Gastrocnemius medialis (tissue), 4 donors: ENCODE data around the gene SRGAP3. TPM values are rescaled to one million over a fixed set of nuclear protein-coding genes. Genes with fewer than 3 reads are reported as not detected.

Experiments used
- ATAC-seq, 2 donors: fragments of 150-250 bp; one replicate each; pipeline ENCODE4 v1.9.1; 2016
- DNase-seq, 2 donors: peaks; one replicate each; pipeline ENCODE4 v3.0.0-alpha.2; 2019
- H3K27ac ChIP-seq, 4 donors: fragments of 200-600 bp; sonication (generic); 1 replicate in 1 of 4; 2 replicates in 3 of 4; pipeline ENCODE4 v1.5.1; 2016 to 2018; ENCODE audit warnings: mild to moderate bottlenecking in 2 of 4, moderate library complexity in 1 of 4
- H3K27me3 ChIP-seq, 3 donors: fragments of 200-600 bp; sonication (generic) in 2 of 3; 1 replicate in 1 of 3; 2 replicates in 2 of 3; pipeline versions ENCODE4 v1.5.1 to v1.6.0; 2016 to 2019; ENCODE audit warnings: mild to moderate bottlenecking in 1 of 3, moderate library complexity in 1 of 3
- H3K36me3 ChIP-seq, 2 donors: fragments of 200-600 bp; sonication (generic) in 1 of 2; one replicate each; pipeline ENCODE4 v1.5.1; 2017 to 2018
- H3K4me1 ChIP-seq, 2 donors: fragments of 200-600 bp; sonication (generic) in 1 of 2; one replicate each; pipeline ENCODE4 v1.5.1; 2016 to 2017; ENCODE audit warnings: mild to moderate bottlenecking in 2 of 2
- H3K4me3 ChIP-seq, 4 donors: fragments of 200-600 bp; sonication (generic) in 3 of 4; 1 replicate in 1 of 4; 2 replicates in 3 of 4; pipeline ENCODE4 v1.5.1; 2016 to 2019; ENCODE audit warnings: mild to moderate bottlenecking in 2 of 4
- H3K9me3 ChIP-seq, 3 donors: fragments of 200-600 bp; sonication (generic) in 2 of 3; 1 replicate in 1 of 3; 2 replicates in 2 of 3; pipeline ENCODE4 v1.5.1; 2016 to 2019
- CTCF ChIP-seq, 5 experiments: fragments of 450-650 bp in 3 of 5; fragments of 200-600 bp in 2 of 5; sonication (generic) in 2 of 5; IDR thresholded peaks in 4 of 5; conservative IDR thresholded peaks in 1 of 5; 1 replicate in 4 of 5; 2 replicates in 1 of 5; pipeline ENCODE4 v1.5.1; 2016 to 2019; ENCODE audit warnings: antibody characterized with exemption in 5 of 5, mild to moderate bottlenecking in 3 of 5, moderate library complexity in 3 of 5
- POLR2A ChIP-seq, 2 donors: fragments of 450-650 bp; IDR thresholded peaks; one replicate each; pipeline ENCODE4 v1.6.1; 2017; ENCODE audit warnings: antibody characterized with exemption in 2 of 2, mild to moderate bottlenecking in 2 of 2, moderate library complexity in 2 of 2
- in situ Hi-C, 4 donors: fragments of 200-750 bp; cut with MboI; loops; one replicate each; pipeline versions ENCODE4 v1.15.0 to v1.8.0; 2017; ENCODE audit warnings: low sequenced_read_pairs in 4 of 4
- intact Hi-C: fragments of 100-400 bp; cut with DNase I; formaldehyde crosslinking; loops from one replicate; pipeline ENCODE4 v1.15.1; 2023; ENCODE audit warnings: low total_unique reads
- total RNA-seq, 4 donors: library from RNA; depleted of rRNA; stranded (reverse); fragments of >200 nt; gene quantifications; one replicate each; pipeline versions ENCODE4 v1.1.0 to v1.2.3, GENCODE V29; 2016

The SRGAP3 gene
- total RNA-seq, 4 donors from 2014 or later = 1.3 to 2.3 (median 1.8) TPM

DNA sequence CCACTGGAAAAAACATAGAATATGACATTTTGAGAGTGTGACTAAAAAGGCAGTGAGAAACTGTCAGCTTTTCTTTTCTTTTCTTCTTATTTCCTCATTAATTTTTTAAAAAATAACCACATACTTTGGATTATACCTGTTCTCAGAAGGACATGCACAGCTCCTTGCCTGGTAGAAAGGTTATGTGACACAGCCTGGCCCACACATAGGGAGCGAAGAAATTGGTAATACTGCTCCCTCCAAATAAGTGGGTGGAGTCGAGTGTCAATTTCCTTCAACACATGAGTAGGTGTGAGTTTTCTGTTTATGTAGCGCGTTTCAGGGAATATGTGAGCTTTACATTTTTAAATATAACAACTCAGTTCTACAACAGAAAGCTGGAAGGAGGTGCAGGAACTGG lies 257.2 kb downstream of the SRGAP3 start:
- H3K4me1 ChIP-seq = peaks cover 8 to 12% of the 10 kb centered on the region in 2 donors

DNA sequence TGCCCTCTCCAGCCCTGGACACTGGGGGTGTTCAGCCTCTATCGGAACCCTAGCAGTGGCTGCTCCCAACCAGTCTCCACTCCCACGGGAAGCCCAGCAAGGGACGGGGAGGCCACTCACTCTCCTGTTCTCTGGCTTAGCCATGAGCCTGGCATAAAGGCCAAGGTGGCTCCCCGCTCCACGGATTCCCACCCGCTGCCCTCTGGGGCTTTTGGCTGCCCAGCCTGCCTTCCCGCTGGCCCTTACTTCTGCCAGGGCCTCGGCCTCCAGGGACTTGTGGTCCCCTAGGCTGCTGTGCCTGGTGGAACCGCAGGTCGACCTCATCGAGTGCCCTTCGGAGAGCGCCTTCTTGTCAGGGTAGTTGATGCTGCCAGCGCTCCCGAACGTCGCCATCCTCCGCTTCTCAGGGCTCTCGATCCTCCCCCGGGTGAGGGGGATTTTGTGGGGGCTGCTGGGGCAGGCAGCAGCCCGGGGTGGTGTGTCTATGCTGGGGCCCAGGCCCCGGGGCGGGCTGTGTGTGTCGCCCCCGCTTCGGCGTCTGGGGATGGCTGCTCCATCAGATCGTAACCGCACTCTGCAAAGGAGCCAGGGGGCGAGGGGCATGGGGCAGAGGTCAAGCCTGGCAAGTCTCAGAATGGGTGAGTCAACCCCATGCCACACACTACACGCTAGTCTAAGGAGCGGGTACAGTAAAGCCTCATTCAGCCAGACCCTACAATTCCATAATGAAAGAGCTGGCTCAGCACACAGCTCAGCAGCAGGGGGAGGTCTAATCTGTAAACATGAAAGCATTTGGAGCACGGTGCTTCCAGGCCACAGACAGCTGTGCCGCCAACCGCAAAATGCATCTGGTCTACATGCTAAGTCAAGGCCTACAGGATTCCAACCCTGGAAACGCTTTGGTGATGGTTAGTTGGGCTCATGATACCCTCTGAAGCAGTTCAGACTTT lies 258.9 kb downstream of the SRGAP3 start:
- in situ Hi-C loops (no loop called here), intact Hi-C loops (no loop called here)
- no peak for DNase-seq
- Histone ChIP-seq H3K4me1 (no peaks in the 10 kb centered on the region), H3K27me3 (no peaks in the 10 kb centered on the region), H3K27ac (no peak overlapping the region), H3K36me3 (no peaks in the 10 kb centered on the region), H3K9me3 (no peaks in the 10 kb centered on the region), H3K4me3 (no peak overlapping the region)
- no peak for ATAC-seq
- TF ChIP-seq POLR2A (IDR thresholded peaks at IDR 0.05) = no peak
- no peak for TF ChIP-seq CTCF (IDR thresholded peaks at IDR 0.05 in 4 of 5, conservative IDR thresholded peaks at IDR 0.05 in 1 of 5)

More for the DNA sequence above, 257.2 kb downstream of the SRGAP3 start:
- Histone ChIP-seq H3K36me3 (no peaks in the 10 kb centered on the region), H3K27ac (no peak overlapping the region), H3K4me3 (no peak overlapping the region), H3K9me3 (no peaks in the 10 kb centered on the region), H3K27me3 (no peaks in the 10 kb centered on the region)
- in situ Hi-C loops = no loop called here
- TF ChIP-seq CTCF (IDR thresholded peaks at IDR 0.05 in 4 of 5, conservative IDR thresholded peaks at IDR 0.05 in 1 of 5) (no peak), POLR2A (IDR thresholded peaks at IDR 0.05) (no peak)
- DNase-seq (no peak), ATAC-seq (no peak)
- intact Hi-C loops = no loop called here

- no peak for TF ChIP-seq CTCF (IDR thresholded peaks at IDR 0.05 in 4 of 5, conservative IDR thresholded peaks at IDR 0.05 in 1 of 5)
- no peak for TF ChIP-seq POLR2A (IDR thresholded peaks at IDR 0.05)
- ATAC-seq (no peak), DNase-seq (no peak)
- in situ Hi-C loops = loop anchor here in 1 of 4 donors (10.0 kb wide), 1 partner anchor 76 kb away; no protein-coding TSS in a partner anchor
- Histone ChIP-seq H3K4me3 (no peak overlapping the region), H3K36me3 (no peaks in the 10 kb centered on the region), H3K9me3 (no peaks in the 10 kb centered on the region), H3K27me3 (no peaks in the 10 kb centered on the region), H3K4me1 (no peaks in the 10 kb centered on the region), H3K27ac (no peak overlapping the region)
- intact Hi-C loops = loop anchor here (1.0 kb wide), 2 partner anchors 78 to 313 kb away; no protein-coding TSS in a partner anchor
These were observed 260.5 kb downstream of the SRGAP3 start for GRCh38 chr3:8988791-8989558.

- H3K27ac ChIP-seq = no peak overlapping the region
- no peaks in the 10 kb centered on the region for H3K4me1 ChIP-seq
- no peaks in the 10 kb centered on the region for H3K27me3 ChIP-seq
- H3K36me3 ChIP-seq = no peaks in the 10 kb centered on the region
- in situ Hi-C loops = loop anchor here in 1 of 4 donors (10.0 kb wide), 1 partner anchor 76 kb away; no protein-coding TSS in a partner anchor
- no peak for DNase-seq
- intact Hi-C loops = loop anchor here (1.0 kb wide), 2 partner anchors 79 to 314 kb away; no protein-coding TSS in a partner anchor
- ATAC-seq = no peak
- no peak for TF ChIP-seq CTCF (IDR thresholded peaks at IDR 0.05 in 4 of 5, conservative IDR thresholded peaks at IDR 0.05 in 1 of 5)
- TF ChIP-seq POLR2A (IDR thresholded peaks at IDR 0.05) = no peak
- no peaks in the 10 kb centered on the region for H3K9me3 ChIP-seq
- H3K4me3 ChIP-seq = no peak overlapping the region
These were observed 261.1 kb downstream of the SRGAP3 start for GRCh38 chr3:8988384-8988655.
